Measurements from ENCODE around the gene ADCY5.

Gene ADCY5

DNA sequence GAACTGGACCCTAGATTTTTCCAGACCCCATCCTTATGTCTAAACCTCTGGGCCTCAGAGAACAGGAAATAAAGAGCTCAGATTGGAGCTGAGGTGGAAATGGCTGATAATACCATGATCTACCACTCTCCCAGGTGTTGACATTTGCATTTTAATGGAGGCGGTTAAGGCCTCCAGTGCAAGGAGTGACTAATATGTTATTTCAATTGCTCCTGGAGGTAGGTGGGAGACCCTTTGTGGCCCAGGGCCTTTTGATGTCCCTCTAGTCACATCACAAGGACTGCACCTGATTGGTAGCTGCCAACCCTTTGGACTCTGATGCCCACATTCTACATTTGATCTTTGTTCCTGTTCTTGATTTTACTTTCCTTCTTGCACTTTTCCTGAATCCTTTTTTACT, 9.0 kb upstream of the ADCY5 start:
- FAIRE-seq = no peak

DNA sequence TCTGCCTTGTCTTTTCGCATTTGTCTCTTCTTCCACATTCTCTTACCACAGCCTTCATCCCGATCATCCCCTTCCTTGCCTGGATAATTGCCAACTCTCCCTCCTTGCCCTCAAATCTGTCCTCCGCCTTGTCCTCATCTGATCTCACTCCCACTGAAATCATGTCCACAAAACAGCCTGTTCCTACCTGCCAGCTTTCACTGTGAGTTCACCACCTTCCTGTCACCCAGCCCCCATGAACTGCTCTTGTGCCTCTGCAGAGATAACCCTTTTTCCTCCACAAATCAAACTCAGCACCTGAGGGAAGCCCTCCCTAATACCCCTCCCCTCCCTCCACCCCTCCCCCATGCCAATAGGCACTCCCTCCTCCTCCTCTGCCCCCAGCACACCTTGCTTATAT, 4.8 kb upstream of the ADCY5 start:
- no peak for FAIRE-seq

GRCh38 chr3:123451186-123451585, 2.3 kb upstream of the ADCY5 start:
- FAIRE-seq = no peak

DNA sequence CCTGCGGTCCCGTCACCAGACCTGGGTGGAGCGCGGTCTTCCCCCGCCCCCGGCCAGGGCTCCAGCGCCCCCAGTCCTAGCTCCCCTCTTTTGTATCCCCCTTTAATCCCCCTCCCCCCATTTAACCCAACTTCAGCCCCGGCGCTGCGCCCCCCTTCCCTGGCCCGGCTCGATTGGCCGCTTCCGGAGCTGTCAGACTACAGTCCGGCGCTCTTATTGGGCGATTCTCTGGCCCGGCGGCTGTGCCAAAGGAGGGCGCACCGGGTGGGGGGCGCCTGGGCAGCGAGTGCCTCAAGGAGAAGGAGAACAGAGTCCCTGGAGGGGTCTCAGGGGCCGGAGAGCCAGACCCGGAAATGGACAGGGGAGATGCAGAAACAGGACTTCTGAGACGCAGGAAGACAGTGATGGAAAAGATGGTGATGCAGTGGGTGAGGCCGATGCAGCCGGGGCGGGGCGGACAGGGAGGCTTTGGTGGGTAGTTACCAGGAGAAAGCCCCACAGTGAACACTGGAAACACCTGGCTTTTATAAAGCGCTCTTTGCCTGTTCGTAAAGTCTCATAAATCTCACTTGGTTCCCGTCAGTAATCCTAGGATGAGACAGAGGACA, 1.2 kb upstream of the ADCY5 start:
- FAIRE-seq = no peak

- FAIRE-seq = no peak
These were observed 459 bp upstream of the ADCY5 start for GRCh38 chr3:123449102-123449996.

DNA sequence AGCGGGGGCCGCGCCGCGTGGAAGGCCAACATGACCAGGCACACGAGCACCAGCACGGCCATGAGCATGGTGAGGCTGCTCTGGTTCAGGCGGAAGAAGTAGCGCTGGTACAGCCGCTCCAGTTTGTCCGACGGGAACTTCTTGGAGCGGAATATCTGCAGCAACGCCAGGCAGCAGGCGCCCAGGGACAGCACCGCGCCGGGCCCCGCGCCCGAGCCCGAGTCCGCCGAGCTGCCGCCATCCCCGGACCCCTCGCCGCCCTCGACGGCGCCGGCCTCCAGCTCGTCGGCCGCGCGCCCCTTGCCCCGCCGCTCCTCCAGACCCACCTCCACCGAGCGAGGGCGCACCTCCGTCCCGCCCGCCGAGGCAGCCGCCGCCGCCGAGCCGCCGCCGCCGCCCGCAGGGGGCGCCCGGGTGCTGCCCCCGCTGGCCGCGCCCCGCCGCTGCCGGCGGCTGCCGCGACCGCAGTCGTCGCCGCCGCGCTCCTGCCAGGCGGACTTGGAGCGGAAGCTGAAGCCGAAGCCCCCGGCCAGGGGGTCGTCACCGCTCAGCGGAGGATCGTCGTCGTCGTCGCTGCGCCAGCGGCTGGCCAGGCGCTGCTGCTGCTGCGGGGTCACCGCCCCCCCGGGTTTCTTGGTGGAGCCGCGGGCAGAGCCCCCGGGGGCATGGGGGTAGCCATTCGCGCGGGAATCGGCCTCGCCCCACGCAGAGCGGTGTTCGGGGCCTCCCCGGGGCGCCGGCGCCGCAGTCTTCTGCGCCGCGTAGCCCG, 957 bp downstream of the ADCY5 start:
- no peak for FAIRE-seq

- FAIRE-seq = no peak
These were observed 1.5 kb downstream of the ADCY5 start for GRCh38 chr3:123447416-123447748.

DNA sequence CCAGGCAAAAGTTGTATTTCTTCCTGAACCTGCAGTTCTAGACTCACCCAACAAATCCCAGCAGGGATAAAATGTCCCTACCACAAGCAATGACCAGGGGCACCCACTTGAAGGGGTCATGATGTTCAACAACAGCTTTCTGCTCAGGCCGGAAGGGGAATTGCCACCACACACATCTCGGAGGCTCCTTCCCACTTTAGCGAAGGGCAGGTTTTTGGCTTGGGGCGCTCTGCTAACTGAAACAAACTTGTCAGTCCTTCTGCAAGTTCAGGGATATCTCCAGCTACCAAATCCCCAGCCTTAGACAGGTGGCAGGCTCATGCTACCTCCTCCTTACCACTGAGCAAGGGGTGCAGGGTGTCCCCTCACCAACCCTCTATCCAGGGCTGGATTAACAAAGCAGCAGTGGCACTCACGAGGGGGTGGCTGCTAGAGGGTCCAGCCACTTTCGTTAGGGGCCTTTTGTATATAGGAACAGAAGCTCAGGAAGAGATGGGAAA, 2.2 kb downstream of the ADCY5 start:
- no peak for FAIRE-seq

DNA sequence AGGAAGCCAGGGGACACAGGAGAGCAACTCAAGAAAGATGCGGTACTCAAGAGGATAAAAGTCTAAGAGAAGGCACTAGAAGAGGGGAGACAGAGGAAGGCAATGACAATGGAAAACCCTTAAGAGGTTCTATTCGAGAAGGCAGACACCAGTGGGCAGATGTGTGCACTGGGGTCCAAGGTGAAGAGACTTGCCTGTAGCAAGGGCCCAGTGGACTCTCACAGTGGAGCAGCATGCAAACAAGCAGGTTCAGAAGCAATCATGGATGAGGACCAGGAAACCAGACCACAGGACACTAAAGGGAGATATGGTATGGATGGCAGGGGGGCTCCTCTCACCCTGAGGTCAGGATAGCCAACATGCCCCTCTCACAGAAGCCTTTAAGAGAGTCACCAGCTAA, 2.7 kb downstream of the ADCY5 start:
- no peak for FAIRE-seq

- FAIRE-seq = no peak
These were observed 3.2 kb downstream of the ADCY5 start for GRCh38 chr3:123445702-123446101.

GRCh38 chr3:123444744-123445143, 4.1 kb downstream of the ADCY5 start:
- FAIRE-seq = no peak

GRCh38 chr3:123444023-123444422, 4.9 kb downstream of the ADCY5 start:
- no peak for FAIRE-seq

DNA sequence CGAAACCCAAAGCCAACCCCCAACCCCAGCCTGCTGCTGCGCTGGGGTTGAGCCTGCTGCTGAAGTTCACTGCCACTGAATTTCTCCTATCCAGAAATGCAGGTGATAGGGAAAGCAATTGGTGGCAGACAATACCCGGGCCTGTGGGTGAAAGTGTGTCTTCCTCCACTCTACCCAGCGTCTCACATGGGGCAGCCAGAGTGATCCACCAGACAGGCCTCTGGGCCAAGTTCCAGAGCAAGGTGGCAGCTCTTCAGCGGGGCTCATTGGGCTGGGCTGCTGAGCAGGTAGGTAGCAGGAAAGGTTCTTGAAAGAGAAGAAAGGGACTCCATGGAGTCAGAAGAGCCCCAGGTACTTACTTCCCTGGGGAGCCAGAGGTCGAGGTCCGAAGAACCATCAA, 6.0 kb downstream of the ADCY5 start:
- FAIRE-seq = no peak

- no peak for FAIRE-seq
These were observed 6.8 kb downstream of the ADCY5 start for GRCh38 chr3:123442125-123442524.

DNA sequence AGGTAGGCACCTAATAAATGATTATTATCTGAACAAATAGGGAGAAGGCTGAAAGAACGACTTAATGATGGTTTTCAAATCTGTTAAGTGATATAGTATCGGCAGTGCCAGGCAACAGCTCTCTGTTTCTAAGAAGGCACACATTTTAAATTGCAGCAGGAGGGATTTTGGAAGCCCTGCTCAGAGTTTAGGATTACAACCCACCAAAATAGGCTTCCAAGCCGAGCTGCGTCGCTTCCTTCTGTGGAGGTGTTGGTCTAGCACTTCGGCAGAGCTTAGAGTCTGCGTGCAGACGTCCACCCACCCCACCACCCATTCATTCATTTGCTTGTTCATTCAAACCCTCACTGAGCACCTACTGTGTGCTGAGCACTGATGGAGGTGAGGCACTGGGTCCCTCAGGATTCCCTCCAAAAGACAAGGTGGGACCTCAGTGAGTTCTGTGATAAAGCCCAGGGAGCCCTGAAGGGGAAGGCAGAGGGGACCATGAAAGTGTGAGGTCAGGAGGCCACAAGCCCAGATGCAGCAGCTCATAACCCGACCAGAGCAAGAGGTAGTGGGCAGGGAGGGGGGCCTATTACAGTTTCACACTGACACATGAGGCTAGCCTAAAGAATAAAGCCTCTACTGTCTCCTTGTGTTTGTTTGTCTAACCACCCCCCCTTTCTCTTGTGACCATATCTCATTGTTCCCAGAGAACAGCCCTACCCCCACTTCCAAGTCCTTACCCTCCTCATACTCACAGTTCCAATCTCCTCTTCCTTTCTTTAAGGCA, 8.9 kb downstream of the ADCY5 start:
- no peak for FAIRE-seq

GRCh38 chr3:123432832-123433523, 15.9 kb downstream of the ADCY5 start:
- no peak for FAIRE-seq

DNA sequence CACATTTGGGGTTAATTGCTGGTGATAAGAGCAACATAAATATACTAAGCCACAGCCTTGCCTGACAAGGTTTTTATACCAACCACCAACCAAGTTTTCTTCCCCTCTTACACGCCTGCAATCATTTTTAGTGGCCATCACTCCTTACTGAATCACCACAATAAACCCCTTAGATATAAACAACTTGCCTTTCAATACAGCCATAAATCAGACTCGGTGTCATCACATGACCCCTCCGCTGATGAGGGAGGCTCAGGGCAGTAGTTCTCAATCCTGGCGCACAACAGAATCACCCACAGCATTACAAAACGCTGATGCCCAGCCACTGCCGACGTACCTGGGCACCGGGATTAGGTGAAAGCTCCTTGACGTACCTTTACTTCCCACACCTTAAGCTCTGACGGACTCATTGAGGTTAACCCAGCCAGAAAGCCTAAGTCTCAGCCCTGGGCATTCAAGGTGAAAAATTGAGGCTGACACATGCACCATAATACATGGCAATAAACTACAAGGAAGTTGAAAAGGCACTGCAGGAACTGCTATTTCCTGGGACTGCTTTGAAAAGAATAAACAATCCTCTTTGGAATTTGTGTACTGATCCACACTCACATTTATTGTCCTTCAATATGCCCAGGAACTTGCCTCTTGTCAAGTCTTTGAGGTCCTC, 17.1 kb downstream of the ADCY5 start:
- no peak for FAIRE-seq

DNA sequence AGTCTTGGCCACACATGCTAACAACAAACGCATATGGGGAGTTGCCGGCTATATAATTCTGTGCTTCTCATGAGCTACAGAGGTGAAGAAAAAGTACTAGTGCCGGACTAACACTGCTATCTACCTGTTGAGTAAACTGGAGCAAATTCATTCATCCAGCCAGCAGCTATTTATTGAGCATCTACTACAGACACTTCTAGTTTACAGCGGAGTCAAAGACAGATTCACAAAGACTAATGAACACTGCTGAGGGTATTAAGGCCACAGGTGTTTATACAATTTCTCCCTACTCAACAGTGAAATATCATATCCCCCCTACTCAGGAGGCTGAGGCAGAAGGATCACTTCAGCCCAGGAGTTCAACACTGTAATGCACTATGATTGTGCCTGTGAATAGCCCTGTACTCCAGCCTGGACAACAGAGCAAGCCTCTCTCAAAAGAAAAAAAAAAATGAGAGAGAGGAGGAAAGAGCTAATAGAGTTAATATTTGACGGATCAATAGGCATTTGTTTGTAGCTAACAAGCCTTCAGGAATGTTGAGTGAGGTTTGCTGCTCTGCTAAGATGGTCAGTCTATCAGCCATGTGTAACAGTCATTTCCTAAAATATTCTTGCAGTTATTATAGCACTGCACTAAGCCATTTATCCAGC, 17.8 kb downstream of the ADCY5 start:
- no peak for FAIRE-seq

DNA sequence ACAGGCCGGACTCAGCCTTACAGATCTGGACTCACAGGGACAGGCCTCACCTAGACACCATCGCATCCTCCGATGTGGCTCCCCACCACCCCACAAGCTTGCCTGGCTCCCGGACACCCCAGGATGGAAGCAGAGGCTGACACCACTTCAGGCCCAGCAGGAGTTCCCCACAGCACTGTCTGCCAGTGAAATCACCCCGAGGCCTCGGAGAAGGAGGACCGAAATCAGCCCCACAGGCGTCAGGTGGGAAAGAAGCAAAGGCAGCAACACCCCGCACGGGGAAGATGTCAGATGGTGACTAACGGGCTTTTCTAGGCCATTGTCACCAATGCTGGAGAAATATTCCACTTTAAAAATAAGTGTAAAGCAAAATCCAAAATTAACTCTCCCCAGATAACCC, 18.6 kb downstream of the ADCY5 start:
- FAIRE-seq = no peak

DNA sequence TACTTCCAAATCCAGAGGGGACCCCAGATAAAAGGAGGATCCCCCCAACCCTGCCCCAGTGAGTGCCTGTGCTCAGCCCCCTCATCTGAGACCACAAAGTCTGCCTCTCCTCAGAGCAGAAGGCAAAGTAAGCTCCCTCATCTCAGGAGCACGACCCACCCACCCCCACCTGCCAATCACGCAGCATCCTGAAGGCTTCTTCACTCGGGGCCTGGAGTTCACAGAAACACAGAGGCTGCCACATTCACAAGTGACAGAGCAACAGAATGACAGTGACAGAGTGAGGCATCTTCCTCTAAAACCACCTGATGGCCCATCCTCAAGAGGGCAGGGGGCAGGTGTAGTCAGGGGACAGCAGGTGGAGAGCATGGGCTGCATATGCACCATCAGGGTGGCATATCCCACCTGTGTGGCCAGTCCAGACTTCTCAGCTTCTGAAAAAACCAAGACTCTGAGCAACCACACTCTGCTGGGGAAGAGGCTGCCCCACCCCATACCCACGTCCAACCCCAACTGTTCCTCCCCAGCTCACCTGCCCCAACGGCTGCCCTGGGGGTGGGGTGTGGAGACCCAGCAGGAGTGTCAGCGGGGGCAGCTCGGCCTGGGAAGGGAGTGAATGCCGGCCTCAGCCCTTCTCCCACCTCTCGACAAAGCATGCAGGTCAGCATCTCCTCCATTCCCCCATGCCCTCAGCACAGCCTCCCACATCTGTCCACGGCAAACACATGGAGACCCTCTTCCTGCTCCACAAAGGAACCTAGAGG, 19.3 kb downstream of the ADCY5 start:
- FAIRE-seq = no peak
